Astrocyte of the cerebellum (primary cell): ENCODE measurements around the gene OR2T1.
A peak's percentile ranks its signal among the peaks of the same experiment; 100 is the strongest.

Source experiments
- DNase-seq: peaks from one replicate; pipeline ENCODE4 v3.0.0-alpha.2; 2011; ENCODE audit warnings: low read depth
- H3K4me3 ChIP-seq: 2 replicates; pipeline ENCODE4 v1.5.1; 2011; ENCODE audit warnings: mild to moderate bottlenecking, low read depth, low read length, moderate library complexity
- CTCF ChIP-seq: IDR thresholded peaks from 2 replicates; pipeline ENCODE4 v1.5.1; 2012; ENCODE audit warnings: low read length, low read depth, moderate library complexity, mild to moderate bottlenecking; ENCODE audit errors: missing control alignments
- in situ Hi-C: cut with HindIII; loops from 2 replicates; pipeline ENCODE4 v1.10.0; 2017; ENCODE audit warnings: low sequenced_read_pairs

OR2T1 gene

GRCh38 chr1:248376916-248377315 is 25.9 kb upstream of the OR2T1 start:
- in situ Hi-C loops = no loop called here
- no peak for DNase-seq
- no peak overlapping the region for H3K4me3 ChIP-seq
- TF ChIP-seq CTCF = no peak

- in situ Hi-C loops = no loop called here
- no peak overlapping the region for H3K4me3 ChIP-seq
- no peak for DNase-seq
- TF ChIP-seq CTCF = no peak
Measured at GRCh38 chr1:248380854-248381253, 22.0 kb upstream of the OR2T1 start.

GRCh38 chr1:248388426-248388825 is 14.4 kb upstream of the OR2T1 start:
- no peak for TF ChIP-seq CTCF
- in situ Hi-C loops = no loop called here
- no peak for DNase-seq
- H3K4me3 ChIP-seq = no peak overlapping the region

- in situ Hi-C loops = no loop called here
- no peak overlapping the region for H3K4me3 ChIP-seq
- TF ChIP-seq CTCF = no peak
- DNase-seq = no peak
Measured at GRCh38 chr1:248393050-248393449, 9.8 kb upstream of the OR2T1 start.

GRCh38 chr1:248404024-248404423 is 1.2 kb downstream of the OR2T1 start:
- no peak for TF ChIP-seq CTCF
- peak; percentile 5 for DNase-seq
- in situ Hi-C loops = no loop called here

GRCh38 chr1:248406721-248407692 is 4.2 kb downstream of the OR2T1 start:
- no peak overlapping the region for H3K4me3 ChIP-seq
- in situ Hi-C loops = no loop called here
- TF ChIP-seq CTCF = no peak
- DNase-seq = no peak

More at GRCh38 chr1:248404024-248404423, 1.2 kb downstream of the OR2T1 start:
- no peak overlapping the region for H3K4me3 ChIP-seq
